ENCODE measurements around the gene MTTP.

Gene MTTP

DNA sequence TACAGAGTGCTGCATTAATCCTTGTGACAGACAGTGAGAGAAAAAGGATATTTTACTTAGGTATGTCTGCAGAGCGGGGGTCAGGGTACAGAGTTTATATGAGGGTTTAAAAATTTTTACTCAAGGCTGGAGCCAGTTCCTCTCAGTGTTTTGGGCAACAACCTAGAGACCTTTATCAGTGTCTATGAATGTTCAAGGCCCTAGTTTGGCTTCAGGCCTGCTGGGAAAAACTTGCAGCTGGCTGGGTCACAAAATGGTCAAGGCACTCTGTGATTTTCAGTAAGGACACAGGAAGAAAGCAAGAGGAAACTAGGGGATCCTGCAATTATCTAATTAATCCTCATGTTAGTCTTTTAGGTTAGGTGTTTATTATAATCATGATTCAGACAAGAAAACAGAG lies 93.8 kb downstream of the MTTP start:
- Histone ChIP-seq H3K9me2 (replicated peaks; ENCODE audit: low read depth, low read length) (no peaks in the 10 kb centered on the region), H2AFZ (ENCODE audit: low read length) (no peak overlapping the region), H3F3A (ENCODE audit: low read depth) (no peaks in the 10 kb centered on the region), H3K36me3 (ENCODE audit: insufficient read depth, low read length) (no peaks in the 10 kb centered on the region), H3K4me1 (ENCODE audit: insufficient read depth, low read length, poor library complexity, severe bottlenecking) (no peaks in the 10 kb centered on the region), H3K27me3 (ENCODE audit: insufficient read depth, low read length, poor library complexity, severe bottlenecking) (no peaks in the 10 kb centered on the region), H3K9me3 (ENCODE audit: insufficient read depth, low read depth, low read length) (no peaks in the 10 kb centered on the region; the same call in 1 of the 2 replicates), H3K9ac (ENCODE audit: low read depth, low read length, poor library complexity, severe bottlenecking) (no peak overlapping the region), H3K79me2 (ENCODE audit: insufficient read depth, low read length) (no peaks in the 10 kb centered on the region), H3K4me3 (ENCODE audit: low read length, poor library complexity, severe bottlenecking) (no peak overlapping the region), H4K20me1 (ENCODE audit: insufficient read depth, low read length, poor library complexity, severe bottlenecking) (no peaks in the 10 kb centered on the region), H3K4me2 (ENCODE audit: low read depth, low read length, poor library complexity, severe bottlenecking) (no peak overlapping the region)
- TF ChIP-seq, protein P1, sequence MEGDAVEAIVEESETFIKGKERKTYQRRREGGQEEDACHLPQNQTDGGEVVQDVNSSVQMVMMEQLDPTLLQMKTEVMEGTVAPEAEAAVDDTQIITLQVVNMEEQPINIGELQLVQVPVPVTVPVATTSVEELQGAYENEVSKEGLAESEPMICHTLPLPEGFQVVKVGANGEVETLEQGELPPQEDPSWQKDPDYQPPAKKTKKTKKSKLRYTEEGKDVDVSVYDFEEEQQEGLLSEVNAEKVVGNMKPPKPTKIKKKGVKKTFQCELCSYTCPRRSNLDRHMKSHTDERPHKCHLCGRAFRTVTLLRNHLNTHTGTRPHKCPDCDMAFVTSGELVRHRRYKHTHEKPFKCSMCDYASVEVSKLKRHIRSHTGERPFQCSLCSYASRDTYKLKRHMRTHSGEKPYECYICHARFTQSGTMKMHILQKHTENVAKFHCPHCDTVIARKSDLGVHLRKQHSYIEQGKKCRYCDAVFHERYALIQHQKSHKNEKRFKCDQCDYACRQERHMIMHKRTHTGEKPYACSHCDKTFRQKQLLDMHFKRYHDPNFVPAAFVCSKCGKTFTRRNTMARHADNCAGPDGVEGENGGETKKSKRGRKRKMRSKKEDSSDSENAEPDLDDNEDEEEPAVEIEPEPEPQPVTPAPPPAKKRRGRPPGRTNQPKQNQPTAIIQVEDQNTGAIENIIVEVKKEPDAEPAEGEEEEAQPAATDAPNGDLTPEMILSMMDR (conservative IDR thresholded peaks at IDR 0.05; ENCODE audit: low read length), result no peak
- TF ChIP-seq EZH2phosphoT487 (IDR thresholded peaks at IDR 0.05; ENCODE audit: borderline replicate concordance), result no peak

DNA sequence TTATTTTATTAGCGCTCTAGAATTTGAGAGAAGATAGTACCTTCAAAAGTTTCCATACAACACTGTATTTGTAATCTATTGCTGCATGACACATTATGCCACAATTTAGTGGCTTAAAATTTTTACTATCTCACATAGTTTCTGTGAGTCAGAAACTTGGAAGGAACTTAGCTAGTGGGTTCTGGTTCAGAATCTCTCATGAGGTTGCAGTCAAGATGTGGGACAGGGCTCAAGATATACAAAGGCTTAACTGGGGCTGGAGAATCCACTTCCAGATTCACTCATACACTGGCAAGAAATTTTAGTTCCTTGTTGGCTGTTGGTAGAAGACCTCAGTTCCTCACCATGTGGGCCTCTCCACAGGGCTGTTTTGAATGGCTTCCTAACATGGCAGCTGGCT lies 94.5 kb downstream of the MTTP start:
- H3K79me2 ChIP-seq (ENCODE audit: insufficient read depth, low read length), result no peaks in the 10 kb centered on the region
- no peaks in the 10 kb centered on the region for H3F3A ChIP-seq (ENCODE audit: low read depth)
- H3K4me1 ChIP-seq (ENCODE audit: insufficient read depth, low read length, poor library complexity, severe bottlenecking), result no peaks in the 10 kb centered on the region
- H2AFZ ChIP-seq (ENCODE audit: low read length), result no peak overlapping the region
- H3K9me3 ChIP-seq (ENCODE audit: insufficient read depth, low read depth, low read length), result no peaks in the 10 kb centered on the region; the same call in 1 of the 2 replicates
- H3K4me2 ChIP-seq (ENCODE audit: low read depth, low read length, poor library complexity, severe bottlenecking), result no peak overlapping the region
- TF ChIP-seq EZH2phosphoT487 (IDR thresholded peaks at IDR 0.05; ENCODE audit: borderline replicate concordance), result no peak
- TF ChIP-seq, protein P1 (conservative IDR thresholded peaks at IDR 0.05; ENCODE audit: low read length), result no peak
- H3K36me3 ChIP-seq (ENCODE audit: insufficient read depth, low read length), result no peaks in the 10 kb centered on the region
- H4K20me1 ChIP-seq (ENCODE audit: insufficient read depth, low read length, poor library complexity, severe bottlenecking), result no peaks in the 10 kb centered on the region
- H3K27me3 ChIP-seq (ENCODE audit: insufficient read depth, low read length, poor library complexity, severe bottlenecking), result no peaks in the 10 kb centered on the region
- H3K4me3 ChIP-seq (ENCODE audit: low read length, poor library complexity, severe bottlenecking), result no peak overlapping the region
- no peaks in the 10 kb centered on the region for H3K9me2 ChIP-seq (replicated peaks; ENCODE audit: low read depth, low read length)
- H3K9ac ChIP-seq (ENCODE audit: low read depth, low read length, poor library complexity, severe bottlenecking), result no peak overlapping the region

DNA sequence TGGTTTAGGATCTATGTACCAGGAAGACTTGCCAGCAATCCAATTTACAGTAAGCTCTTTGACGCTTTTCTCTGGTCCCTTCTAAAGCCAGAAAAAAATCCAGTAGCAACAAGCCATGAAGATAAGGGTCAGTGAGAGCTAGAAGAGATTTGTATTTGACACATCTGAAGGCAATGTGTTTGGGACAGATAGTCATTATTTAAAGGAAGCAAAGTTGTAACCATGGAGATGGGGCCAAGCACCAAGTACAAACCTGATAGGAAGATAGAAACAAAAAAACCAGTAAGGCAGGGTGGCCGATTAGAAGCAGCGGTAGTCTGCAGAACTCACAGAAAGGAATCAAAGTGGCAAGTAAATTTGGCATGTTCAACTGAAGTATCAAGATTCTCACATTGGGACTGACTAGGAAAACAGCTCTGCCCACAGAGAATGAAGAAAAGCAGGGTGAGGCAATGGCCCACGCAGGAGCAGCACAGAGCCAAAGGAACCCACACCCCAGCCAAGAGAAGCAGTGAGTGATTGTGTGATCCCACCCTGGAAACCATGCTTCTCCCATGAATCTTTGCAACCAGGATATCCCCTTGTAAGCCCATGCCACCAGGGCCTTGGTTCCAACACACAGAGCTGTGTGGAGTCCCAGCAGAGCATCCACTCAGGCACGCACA lies 95.9 kb downstream of the MTTP start:
- H3K4me1 ChIP-seq (ENCODE audit: insufficient read depth, low read length, poor library complexity, severe bottlenecking), result no peaks in the 10 kb centered on the region
- TF ChIP-seq EZH2phosphoT487 (IDR thresholded peaks at IDR 0.05; ENCODE audit: borderline replicate concordance), result no peak
- TF ChIP-seq, protein P1 (conservative IDR thresholded peaks at IDR 0.05; ENCODE audit: low read length), result no peak
- H3K27me3 ChIP-seq (ENCODE audit: insufficient read depth, low read length, poor library complexity, severe bottlenecking), result no peaks in the 10 kb centered on the region
- no peaks in the 10 kb centered on the region for H3K36me3 ChIP-seq (ENCODE audit: insufficient read depth, low read length)
- no peak overlapping the region for H2AFZ ChIP-seq (ENCODE audit: low read length)
- no peaks in the 10 kb centered on the region for H3K9me2 ChIP-seq (replicated peaks; ENCODE audit: low read depth, low read length)
- H3K79me2 ChIP-seq (ENCODE audit: insufficient read depth, low read length), result no peaks in the 10 kb centered on the region
- H3K9me3 ChIP-seq (ENCODE audit: insufficient read depth, low read depth, low read length), result no peaks in the 10 kb centered on the region; the same call in 1 of the 2 replicates
- H3K4me2 ChIP-seq (ENCODE audit: low read depth, low read length, poor library complexity, severe bottlenecking), result no peak overlapping the region
- H4K20me1 ChIP-seq (ENCODE audit: insufficient read depth, low read length, poor library complexity, severe bottlenecking), result no peaks in the 10 kb centered on the region
- H3F3A ChIP-seq (ENCODE audit: low read depth), result no peaks in the 10 kb centered on the region
- no peak overlapping the region for H3K4me3 ChIP-seq (ENCODE audit: low read length, poor library complexity, severe bottlenecking)
- H3K9ac ChIP-seq (ENCODE audit: low read depth, low read length, poor library complexity, severe bottlenecking), result no peak overlapping the region
